Stimulated activated CD8-positive, alpha-beta memory T cell treated with anti-CD3 and anti-CD28 coated beads, Interleukin-4, amount 100 ng/mL, for 4 hours (primary cell): ENCODE results near the gene MAP4.
"Not testable (repeated sequence)": the region's sequence is repeated elsewhere in the genome, so short reads cannot be mapped to it uniquely, and the experiment has no call there.

ENCODE experiments used
- DNase-seq, 2 donors: peaks; one replicate each; pipeline ENCODE4 v3.0.0-alpha.2; 2020; ENCODE audit warnings: low read depth in 2 of 2, low spot score in 1 of 2

The MAP4 gene, protein sequence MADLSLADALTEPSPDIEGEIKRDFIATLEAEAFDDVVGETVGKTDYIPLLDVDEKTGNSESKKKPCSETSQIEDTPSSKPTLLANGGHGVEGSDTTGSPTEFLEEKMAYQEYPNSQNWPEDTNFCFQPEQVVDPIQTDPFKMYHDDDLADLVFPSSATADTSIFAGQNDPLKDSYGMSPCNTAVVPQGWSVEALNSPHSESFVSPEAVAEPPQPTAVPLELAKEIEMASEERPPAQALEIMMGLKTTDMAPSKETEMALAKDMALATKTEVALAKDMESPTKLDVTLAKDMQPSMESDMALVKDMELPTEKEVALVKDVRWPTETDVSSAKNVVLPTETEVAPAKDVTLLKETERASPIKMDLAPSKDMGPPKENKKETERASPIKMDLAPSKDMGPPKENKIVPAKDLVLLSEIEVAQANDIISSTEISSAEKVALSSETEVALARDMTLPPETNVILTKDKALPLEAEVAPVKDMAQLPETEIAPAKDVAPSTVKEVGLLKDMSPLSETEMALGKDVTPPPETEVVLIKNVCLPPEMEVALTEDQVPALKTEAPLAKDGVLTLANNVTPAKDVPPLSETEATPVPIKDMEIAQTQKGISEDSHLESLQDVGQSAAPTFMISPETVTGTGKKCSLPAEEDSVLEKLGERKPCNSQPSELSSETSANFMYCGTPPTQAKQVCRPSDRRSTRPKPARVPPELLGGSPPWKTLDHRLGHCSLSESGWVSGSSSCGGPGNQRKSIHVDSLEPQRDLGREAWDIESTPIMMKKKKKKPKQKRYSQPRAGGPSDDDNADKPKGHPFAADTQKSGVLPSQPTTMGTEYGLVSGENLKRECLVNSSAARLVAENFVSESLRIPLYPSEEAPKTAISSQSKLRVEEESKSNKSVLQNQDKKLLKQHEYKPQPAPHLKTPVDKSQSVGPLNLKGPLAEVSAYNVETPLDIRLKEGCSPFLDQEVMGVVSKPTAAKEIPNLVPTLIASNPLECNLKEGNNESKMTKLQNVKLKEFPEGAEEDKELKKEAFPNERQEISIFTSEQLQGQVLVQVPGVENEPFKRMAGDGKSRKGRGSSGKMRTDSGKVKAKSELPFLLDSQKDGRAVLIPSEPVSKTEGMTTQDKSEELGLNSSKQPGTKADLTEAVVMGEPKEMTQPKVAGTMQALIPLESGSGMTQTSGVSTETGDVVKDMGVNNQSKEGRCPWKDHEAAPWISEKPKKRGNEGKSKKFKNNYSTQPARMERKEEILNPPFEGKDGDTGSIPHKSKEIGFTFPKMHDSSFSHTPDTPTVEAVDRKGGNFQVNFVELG (N-terminal part only)

DNA sequence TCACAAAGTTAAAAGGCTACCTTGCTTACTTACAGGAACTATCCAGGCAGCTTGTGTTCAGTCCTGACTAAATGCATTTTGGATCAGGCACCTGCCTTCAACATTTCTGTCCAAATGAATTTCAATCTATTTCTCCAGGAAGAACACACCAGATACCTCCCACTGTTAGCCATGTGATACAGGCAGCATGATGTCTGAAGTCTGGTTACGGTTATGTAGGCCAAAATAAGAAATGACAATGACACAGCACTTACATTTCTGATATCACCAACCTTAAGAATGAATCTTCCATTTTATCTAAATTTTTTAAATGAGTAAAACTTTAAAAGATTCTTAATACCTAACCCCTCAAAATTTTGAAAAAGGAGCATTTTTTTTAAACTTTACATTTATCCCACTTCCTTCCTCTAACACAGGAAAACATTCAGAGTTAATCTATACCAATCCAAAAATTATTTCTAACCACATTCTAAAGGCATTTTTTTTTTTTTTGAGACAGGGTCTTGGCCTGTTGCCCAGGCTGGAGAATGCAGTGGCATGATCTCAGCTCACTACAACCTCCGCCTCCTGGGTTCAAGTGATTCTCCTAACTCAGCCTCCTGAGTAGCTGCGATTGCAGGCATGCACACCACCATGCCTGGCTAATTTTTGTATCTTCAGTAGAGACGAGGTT, at the start of gene MAP4:
TSS of gene MAP4 (minus strand) at position 116 of the 673 bp plus-strand sequence. CDS start 17,556 bp downstream, outside the sequence.
- DNase-seq, result no peak

DNA sequence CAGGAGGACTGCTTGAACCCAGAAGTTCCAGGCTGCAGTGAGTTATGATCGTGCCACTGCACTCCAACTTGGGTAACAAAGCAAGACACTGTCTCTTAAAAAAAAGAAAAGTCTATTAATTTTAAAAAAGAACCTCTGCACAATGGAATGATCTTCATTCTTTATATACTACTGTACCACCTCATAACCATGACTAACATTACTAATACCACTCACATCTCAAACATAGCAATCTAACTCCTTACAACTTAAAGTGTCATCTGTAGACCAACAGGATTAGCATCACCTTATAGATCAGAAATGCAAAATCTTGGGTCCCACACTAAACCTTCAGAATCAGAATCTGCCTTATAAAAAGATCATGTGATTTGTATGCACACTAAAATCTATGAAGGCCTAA, 48.8 kb upstream of the MAP4 start:
- no peak for DNase-seq

DNA sequence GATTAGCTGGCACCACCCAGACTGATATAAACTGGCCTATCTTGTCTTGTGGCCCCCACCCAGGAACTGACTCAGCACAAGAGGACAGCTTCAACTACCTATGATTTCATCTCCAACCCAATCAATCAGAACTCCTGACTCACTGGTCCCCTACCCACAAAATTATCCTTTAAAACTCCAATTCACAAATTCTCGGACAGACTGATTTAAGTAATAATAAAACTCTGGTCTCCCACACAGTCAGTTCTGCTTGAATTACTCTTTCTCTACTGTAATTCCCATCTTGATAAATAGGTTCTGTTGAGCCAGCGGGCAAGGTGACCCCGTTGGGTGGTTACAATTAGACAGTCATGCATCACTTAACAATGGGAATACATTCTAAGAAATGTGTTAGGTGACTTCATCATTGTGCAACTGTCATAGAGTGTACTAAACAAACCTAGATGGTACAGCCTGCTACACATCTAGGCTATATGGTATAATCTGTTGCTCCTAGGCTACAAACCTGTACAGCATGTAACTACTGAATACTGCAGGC, 48.1 kb upstream of the MAP4 start:
- DNase-seq, result no peak

GRCh38 chr3:48061586-48061985, 45.4 kb upstream of the MAP4 start:
- DNase-seq, result not testable (repeated sequence)

- DNase-seq, result no peak
These were observed 41.9 kb upstream of the MAP4 start for GRCh38 chr3:48058091-48058490.

DNA sequence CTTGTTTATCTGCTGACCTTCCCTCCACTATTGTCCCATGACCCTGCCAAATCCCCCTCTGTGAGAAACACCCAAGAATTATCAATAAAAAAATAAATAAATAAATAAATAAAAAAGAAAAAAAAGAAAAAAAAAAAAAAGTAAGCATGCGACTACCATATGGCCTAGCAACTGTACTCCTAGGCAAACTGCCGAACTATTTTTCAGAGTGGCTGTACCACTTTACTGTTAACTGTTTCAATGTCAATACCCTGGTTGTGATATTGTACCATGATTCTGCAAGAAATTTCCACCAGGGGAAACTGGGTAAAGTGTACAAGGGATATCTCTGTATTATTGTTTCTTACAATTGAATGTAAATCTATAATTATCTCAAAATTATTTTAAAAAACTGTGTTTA, 41.3 kb upstream of the MAP4 start:
- DNase-seq, result no peak

DNA sequence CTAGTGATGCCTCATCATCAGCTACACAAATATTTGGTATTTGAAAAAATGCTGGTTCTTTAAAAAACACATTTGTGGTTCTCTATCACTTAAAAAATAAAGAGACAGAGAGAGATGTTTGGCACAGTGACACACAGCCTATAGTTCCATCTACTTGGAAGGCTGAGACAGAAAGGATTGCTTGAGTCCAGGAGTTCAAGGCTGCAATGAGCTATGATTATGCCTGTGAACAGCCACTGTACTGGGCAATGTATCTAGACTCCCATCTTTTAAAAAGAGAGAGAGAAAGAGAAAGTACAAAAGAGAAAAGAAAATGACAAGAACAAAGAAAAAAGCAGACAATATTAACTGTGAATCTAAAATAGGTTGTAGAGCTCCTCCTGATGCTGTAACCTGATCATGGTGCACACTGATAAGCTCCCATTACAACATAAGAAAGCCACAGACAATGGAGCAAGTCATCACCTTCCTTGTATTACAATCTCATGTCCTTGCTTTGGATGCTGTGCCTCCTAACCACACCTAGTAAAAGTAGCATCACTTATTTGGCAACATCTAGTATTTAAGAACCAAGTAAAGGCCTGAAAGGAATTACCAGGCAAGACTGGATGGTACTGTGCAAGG, 31.7 kb upstream of the MAP4 start:
- DNase-seq, result no peak

DNA sequence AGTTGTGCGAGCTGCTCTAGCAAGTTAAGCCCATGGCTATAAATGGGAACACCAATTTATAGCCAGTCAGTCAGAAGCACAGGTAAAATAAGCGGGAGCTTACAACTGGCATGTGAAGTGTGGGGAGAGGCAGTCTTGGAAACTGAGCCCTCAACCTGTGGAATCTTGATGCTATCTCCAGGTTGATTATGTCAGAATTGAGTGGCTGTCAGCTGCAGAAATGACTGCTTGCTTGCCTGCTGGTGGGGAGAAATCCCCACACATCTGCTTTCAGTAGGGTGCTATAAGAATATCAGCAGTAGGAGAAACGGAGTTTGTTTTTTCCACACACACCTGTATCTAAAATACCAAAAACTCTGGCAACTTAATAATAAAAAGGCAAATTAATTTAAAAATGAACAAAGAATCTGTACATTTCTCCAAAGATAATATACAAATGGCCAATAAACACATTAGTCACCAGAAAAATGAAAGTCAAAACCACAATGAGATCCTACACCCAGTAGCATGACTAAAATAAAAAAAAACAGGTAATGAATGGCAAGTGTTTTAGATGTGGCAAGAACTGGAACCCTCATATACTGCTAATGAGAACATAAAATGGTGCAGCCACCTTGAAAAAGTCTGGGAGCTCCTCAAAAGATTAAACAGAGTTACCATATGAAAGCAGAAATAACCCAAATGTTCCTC, 26.0 kb upstream of the MAP4 start:
- DNase-seq, result no peak

DNA sequence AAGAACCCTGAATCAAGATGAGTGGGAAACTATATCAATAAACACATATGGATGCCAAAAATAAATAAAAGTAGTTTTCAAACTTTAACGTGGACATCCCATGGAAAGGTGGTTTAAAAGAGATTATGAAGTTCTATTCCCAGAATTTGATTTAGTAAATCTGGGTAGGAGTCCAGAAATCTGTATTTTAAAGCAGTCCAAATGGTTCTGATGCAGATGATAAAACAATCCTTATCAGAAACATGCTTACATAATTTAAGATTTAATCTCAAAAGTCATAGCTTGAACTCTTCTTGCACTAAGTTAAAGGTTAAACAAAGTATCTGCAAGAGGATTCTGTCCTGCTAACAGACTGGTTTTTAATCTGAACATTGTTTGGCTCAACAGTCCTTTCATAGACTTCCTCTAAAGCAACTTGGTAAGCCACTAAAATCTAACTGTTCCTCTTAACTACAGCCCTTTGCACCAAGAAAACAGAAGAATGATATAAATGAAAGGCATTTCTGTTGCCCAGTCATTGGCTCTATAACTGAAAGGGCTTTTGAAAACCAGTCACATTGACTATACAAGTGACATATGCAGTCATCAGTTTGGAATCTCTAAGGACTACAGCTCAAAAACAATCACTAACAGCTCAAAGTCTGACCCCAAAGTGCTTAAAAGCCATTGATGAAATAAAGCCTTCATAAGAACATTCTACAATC, 23.4 kb upstream of the MAP4 start:
- no peak for DNase-seq

DNA sequence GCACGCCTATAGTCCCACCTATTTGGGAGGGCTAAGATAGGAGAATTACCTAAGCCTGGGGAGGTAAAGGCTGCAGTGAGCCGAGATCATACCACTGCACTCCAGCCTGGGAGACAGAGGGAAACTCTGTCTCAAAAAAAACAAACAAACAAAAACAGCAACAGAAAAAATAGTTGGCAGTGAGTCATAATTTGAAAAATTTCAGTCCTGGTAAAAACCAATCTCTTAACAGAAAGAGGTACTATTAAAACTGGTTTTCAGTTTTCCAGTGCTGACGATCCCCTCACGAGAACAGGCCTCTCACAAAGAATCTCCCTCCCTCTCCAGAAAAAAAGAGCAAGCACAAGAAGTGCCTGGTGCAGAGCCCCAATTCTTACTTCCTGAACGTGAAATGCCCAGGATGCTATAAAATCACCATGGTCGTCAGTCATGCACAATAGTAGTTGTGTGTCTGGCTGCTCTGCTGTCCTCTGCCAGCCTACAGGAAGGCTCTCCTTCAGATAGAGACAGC, 22.8 kb upstream of the MAP4 start:
- no peak for DNase-seq

GRCh38 chr3:48034000-48034516, 17.8 kb upstream of the MAP4 start:
- no peak for DNase-seq

- DNase-seq, result no peak
These were observed 14.0 kb upstream of the MAP4 start for GRCh38 chr3:48030188-48030587.

- DNase-seq, result no peak
These were observed 11.0 kb upstream of the MAP4 start for GRCh38 chr3:48026951-48027908.

- no peak for DNase-seq
These were observed 9.9 kb upstream of the MAP4 start for GRCh38 chr3:48026098-48026497.

DNA sequence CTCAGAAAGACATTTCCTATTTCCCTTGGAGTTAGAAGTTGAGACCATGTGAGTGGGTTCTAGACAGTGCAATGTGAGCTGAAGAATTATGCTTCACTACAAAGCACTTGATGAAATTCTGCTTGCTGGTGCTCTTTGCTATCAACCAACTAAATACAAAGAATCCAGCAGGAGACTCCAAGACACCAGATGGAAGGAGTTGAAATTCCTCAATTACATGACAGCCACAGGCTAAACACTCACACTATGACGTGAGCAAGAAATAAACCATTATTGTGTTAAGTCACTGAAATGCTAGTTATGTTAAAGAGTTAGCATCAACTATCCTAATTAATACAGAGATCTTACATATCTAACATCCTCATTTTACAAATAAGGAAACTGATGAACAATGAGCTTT, 8.2 kb upstream of the MAP4 start:
- no peak for DNase-seq

DNA sequence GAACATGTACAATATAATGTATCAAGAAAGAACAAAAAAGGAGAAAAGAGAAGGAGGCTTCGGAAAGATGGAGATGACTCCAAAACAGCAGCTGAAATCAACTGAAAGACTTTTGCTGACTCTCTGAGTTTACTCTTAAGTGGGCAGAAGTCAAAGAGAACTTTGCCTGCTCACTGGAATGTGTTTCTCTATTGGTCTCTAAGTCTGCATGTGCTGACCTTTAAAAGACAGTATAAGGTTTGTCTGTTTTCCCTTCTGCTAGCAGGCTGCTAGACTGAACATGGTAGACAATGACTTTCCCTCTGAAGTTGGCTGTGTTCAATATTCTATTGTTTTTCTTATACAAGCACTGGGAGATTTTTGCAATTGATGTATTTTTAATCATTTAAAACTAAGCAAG, 7.2 kb upstream of the MAP4 start:
- no peak for DNase-seq

- DNase-seq, result no peak
These were observed 6.0 kb upstream of the MAP4 start for GRCh38 chr3:48022178-48022577.
